GM13976 (cell line): Measurements from ENCODE around the gene WDR43.

ENCODE experiments used
- DNase-seq: peaks from one replicate; pipeline ENCODE4 v3.0.0; 2012; ENCODE audit warnings: low spot score
- CTCF ChIP-seq: IDR thresholded peaks from 2 replicates; pipeline ENCODE4 v1.5.1; 2012; ENCODE audit warnings: borderline replicate concordance, mild to moderate bottlenecking; ENCODE audit not compliant: insufficient read depth; ENCODE audit errors: extremely low read depth, missing control alignments, control extremely low read depth
- in situ Hi-C: fragments of 300-500 bp; cut with MboI; formaldehyde crosslinking; loops from one replicate; pipeline ENCODE4 v1.12.0; 2022; ENCODE audit warnings: low sequenced_read_pairs, mixed read lengths, inconsistent platforms; ENCODE audit not compliant: unreplicated experiment

WDR43 gene

GRCh38 chr2:28948160-28948559, 53.7 kb downstream of the WDR43 start:
- TF ChIP-seq CTCF: no peak
- in situ Hi-C loops: no loop called here
- no peak for DNase-seq

GRCh38 chr2:28949190-28949589, 54.7 kb downstream of the WDR43 start:
- in situ Hi-C loops: no loop called here
- no peak for TF ChIP-seq CTCF
- DNase-seq: no peak

- in situ Hi-C loops: no loop called here
- no peak for TF ChIP-seq CTCF
- no peak for DNase-seq
Measured at GRCh38 chr2:28949617-28950305, 55.3 kb downstream of the WDR43 start.

GRCh38 chr2:28950941-28951630, 56.6 kb downstream of the WDR43 start:
- no peak for DNase-seq
- in situ Hi-C loops: no loop called here
- no peak for TF ChIP-seq CTCF

- no peak for DNase-seq
- in situ Hi-C loops: no loop called here
- TF ChIP-seq CTCF: no peak
Measured at GRCh38 chr2:28951910-28952835, 57.7 kb downstream of the WDR43 start.

GRCh38 chr2:28952836-28953211, 58.4 kb downstream of the WDR43 start:
- no peak for DNase-seq
- no peak for TF ChIP-seq CTCF
- in situ Hi-C loops: no loop called here
